ENCODE results near the gene ARG2. TPM values are rescaled to one million over a fixed set of nuclear protein-coding genes. Genes with fewer than 3 reads are reported as not detected.

The ARG2 gene
- total RNA-seq, 1 experiment from 2014 or later = 7.0 TPM

GRCh38 chr14:67674480-67675218 is 54.9 kb downstream of the ARG2 start, which contains the start of gene VTI1B:
TSS of gene VTI1B (minus strand) at chr14:67674632. CDS start at chr14:67674489, 143 bp downstream.
- DNase-seq (ENCODE audit: low read depth, low spot score) (peak; percentile 48), ATAC-seq (peak; percentile 90)
- Histone ChIP-seq H3K79me2 (ENCODE audit: insufficient read depth, low read length) (peaks cover 44% of the 10 kb centered on the region), H3K9ac (ENCODE audit: low read length) (peak within 1 kb of the TSS; percentile 80), H3K4me2 (ENCODE audit: low read length) (peak within 1 kb of the TSS; percentile 83), H3K27ac (ENCODE audit: low read depth, low read length) (peak within 1 kb of the TSS; percentile 94), H4K20me1 (ENCODE audit: insufficient read depth) (no peaks in the 10 kb centered on the region), H3K4me3 (replicated peaks in 1 of 2; ENCODE audit: low read depth in 1 of 2, low read length in 2 of 2) (peak within 1 kb of the TSS; percentile 68 to 80), H3K4me1 (ENCODE audit: control insufficient read depth in 1 of 2, insufficient read depth in 2 of 2, low read length in 2 of 2) (peaks cover 4 to 19% of the 10 kb centered on the region in 2 experiments), H3K27me3 (ENCODE audit: insufficient read depth, low read length) (no peaks in the 10 kb centered on the region), H3K36me3 (ENCODE audit: control insufficient read depth in 1 of 2, insufficient read depth in 2 of 2, low read length in 2 of 2) (peaks cover 11 to 14% of the 10 kb centered on the region in 2 experiments; a peak in 3 of 4 replicates), H2AFZ (ENCODE audit: low read depth, low read length, poor library complexity, severe bottlenecking) (no peak within 1 kb of the TSS), H3K9me2 (ENCODE audit: insufficient read depth) (no peaks in the 10 kb centered on the region), H3K9me3 (ENCODE audit: control insufficient read depth in 1 of 2, insufficient read depth in 1 of 2, low read depth in 1 of 2, low read length in 2 of 2) (no peaks in the 10 kb centered on the region)
- ChIA-PET CTCF (interaction anchor here (2.5 kb wide), 1 partner anchor 30 kb away, joined by 13 read pairs; no protein-coding TSS in a partner anchor), POLR2A (interaction anchor here (1.1 kb wide), 1 partner anchor 21 kb away, joined by 3 read pairs; the partner anchor contains the start of gene RDH11), RAD21 (ENCODE audit: low non-redundant PET in 1 of 2, low total read pairs in 2 of 2, uncharacterized antibody in 2 of 2, unreplicated experiment in 2 of 2) (interaction anchor here in 1 of 2 experiments (0.6 to 1.5 kb wide), 2 partner anchors 14 to 30 kb away, joined by 3 read pairs; no protein-coding TSS in a partner anchor)
- no TSS peak for BruUV-seq (replicated peaks)
- intact Hi-C loops (cut with micrococcal nuclease) = no loop called here
- TF ChIP-seq FOSL1 (IDR thresholded peaks at IDR 0.05; ENCODE audit: low read depth) = no peak
- peak; percentile 79 for TF ChIP-seq ELF1 (IDR thresholded peaks at IDR 0.05; ENCODE audit: borderline replicate concordance, low read depth)
- TF ChIP-seq, protein P1, sequence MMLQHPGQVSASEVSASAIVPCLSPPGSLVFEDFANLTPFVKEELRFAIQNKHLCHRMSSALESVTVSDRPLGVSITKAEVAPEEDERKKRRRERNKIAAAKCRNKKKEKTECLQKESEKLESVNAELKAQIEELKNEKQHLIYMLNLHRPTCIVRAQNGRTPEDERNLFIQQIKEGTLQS (IDR thresholded peaks at IDR 0.05) = no peak
- peak; percentile 74 for TF ChIP-seq SIN3A (IDR thresholded peaks at IDR 0.05; ENCODE audit: low read depth)
- peak; percentile 91 for TF ChIP-seq ZFX (IDR thresholded peaks at IDR 0.05)
- peak; percentile 41 for TF ChIP-seq TCF7L2 (IDR thresholded peaks at IDR 0.05; ENCODE audit: borderline replicate concordance, extremely low read depth, insufficient read depth, insufficient read length)
- no peak for TF ChIP-seq POLR2A (IDR thresholded peaks at IDR 0.05; ENCODE audit: borderline replicate concordance, extremely low read depth, insufficient read depth, insufficient read length)
- no peak for TF ChIP-seq CEBPB (IDR thresholded peaks at IDR 0.05; ENCODE audit: low read depth)
- no peak for TF ChIP-seq SRF (IDR thresholded peaks at IDR 0.05; ENCODE audit: low read depth)
- TF ChIP-seq JUND (IDR thresholded peaks at IDR 0.05) = no peak; the same call in 1 of the 2 replicates
- no peak for TF ChIP-seq ZNF274 (IDR thresholded peaks at IDR 0.05; ENCODE audit: low read depth, low read length)
- TF ChIP-seq, protein P2, sequence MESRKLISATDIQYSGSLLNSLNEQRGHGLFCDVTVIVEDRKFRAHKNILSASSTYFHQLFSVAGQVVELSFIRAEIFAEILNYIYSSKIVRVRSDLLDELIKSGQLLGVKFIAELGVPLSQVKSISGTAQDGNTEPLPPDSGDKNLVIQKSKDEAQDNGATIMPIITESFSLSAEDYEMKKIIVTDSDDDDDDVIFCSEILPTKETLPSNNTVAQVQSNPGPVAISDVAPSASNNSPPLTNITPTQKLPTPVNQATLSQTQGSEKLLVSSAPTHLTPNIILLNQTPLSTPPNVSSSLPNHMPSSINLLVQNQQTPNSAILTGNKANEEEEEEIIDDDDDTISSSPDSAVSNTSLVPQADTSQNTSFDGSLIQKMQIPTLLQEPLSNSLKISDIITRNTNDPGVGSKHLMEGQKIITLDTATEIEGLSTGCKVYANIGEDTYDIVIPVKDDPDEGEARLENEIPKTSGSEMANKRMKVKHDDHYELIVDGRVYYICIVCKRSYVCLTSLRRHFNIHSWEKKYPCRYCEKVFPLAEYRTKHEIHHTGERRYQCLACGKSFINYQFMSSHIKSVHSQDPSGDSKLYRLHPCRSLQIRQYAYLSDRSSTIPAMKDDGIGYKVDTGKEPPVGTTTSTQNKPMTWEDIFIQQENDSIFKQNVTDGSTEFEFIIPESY (IDR thresholded peaks at IDR 0.05; ENCODE audit: extremely low read depth, insufficient replicate concordance, low read length) = no peak
- TF ChIP-seq MAX (IDR thresholded peaks at IDR 0.05) = peak; percentile 54; the same call in 1 of the 2 replicates
- TF ChIP-seq, protein P3, sequence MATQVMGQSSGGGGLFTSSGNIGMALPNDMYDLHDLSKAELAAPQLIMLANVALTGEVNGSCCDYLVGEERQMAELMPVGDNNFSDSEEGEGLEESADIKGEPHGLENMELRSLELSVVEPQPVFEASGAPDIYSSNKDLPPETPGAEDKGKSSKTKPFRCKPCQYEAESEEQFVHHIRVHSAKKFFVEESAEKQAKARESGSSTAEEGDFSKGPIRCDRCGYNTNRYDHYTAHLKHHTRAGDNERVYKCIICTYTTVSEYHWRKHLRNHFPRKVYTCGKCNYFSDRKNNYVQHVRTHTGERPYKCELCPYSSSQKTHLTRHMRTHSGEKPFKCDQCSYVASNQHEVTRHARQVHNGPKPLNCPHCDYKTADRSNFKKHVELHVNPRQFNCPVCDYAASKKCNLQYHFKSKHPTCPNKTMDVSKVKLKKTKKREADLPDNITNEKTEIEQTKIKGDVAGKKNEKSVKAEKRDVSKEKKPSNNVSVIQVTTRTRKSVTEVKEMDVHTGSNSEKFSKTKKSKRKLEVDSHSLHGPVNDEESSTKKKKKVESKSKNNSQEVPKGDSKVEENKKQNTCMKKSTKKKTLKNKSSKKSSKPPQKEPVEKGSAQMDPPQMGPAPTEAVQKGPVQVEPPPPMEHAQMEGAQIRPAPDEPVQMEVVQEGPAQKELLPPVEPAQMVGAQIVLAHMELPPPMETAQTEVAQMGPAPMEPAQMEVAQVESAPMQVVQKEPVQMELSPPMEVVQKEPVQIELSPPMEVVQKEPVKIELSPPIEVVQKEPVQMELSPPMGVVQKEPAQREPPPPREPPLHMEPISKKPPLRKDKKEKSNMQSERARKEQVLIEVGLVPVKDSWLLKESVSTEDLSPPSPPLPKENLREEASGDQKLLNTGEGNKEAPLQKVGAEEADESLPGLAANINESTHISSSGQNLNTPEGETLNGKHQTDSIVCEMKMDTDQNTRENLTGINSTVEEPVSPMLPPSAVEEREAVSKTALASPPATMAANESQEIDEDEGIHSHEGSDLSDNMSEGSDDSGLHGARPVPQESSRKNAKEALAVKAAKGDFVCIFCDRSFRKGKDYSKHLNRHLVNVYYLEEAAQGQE (IDR thresholded peaks at IDR 0.05; ENCODE audit: low read depth) = no peak
- TF ChIP-seq EZH2 (IDR thresholded peaks at IDR 0.05) = no peak
- peak; percentile 86 for TF ChIP-seq SP1 (IDR thresholded peaks at IDR 0.05; ENCODE audit: low read depth)
- TF ChIP-seq CTCF (IDR thresholded peaks at IDR 0.05 in 2 of 3, conservative IDR thresholded peaks at IDR 0.05 in 1 of 3; ENCODE audit: borderline replicate concordance in 1 of 3, insufficient read depth in 1 of 3, low read depth in 2 of 3, low read length in 2 of 3) = no peak
- TF ChIP-seq RAD21 (IDR thresholded peaks at IDR 0.05; ENCODE audit: low read depth) = no peak
- no peak for TF ChIP-seq YY1 (IDR thresholded peaks at IDR 0.05; ENCODE audit: extremely low read depth, insufficient replicate concordance, low read depth, low read length)
